SH-SY5Y (cell line): ENCODE results near the gene RDH16.

ENCODE experiments used
- GATA2 ChIP-seq: IDR thresholded peaks from 2 replicates; pipeline ENCODE4 v1.6.1; 2011; ENCODE audit warnings: mild to moderate bottlenecking, low read depth, low read length
- GATA3 ChIP-seq: IDR thresholded peaks from 2 replicates; pipeline ENCODE4 v1.6.1; 2011; ENCODE audit warnings: low read depth, mild to moderate bottlenecking, low read length, moderate library complexity

- TF ChIP-seq GATA2 (no peak), GATA3 (no peak)
Measured at GRCh38 chr12:56914256-56914655, 43.2 kb downstream of the RDH16 start.
